Glomerular visceral epithelial cell (primary cell): ENCODE data around the gene SCARF1.

ENCODE experiments used
- DNase-seq: peaks from one replicate; pipeline ENCODE4 v3.0.0-alpha.2; 2016; ENCODE audit errors: extremely low spot score

Gene SCARF1

GRCh38 chr17:1648173-1648962, 2.8 kb upstream of the SCARF1 start:
- DNase-seq = no peak

GRCh38 chr17:1647802-1648171, 2.3 kb upstream of the SCARF1 start:
- no peak for DNase-seq

DNA sequence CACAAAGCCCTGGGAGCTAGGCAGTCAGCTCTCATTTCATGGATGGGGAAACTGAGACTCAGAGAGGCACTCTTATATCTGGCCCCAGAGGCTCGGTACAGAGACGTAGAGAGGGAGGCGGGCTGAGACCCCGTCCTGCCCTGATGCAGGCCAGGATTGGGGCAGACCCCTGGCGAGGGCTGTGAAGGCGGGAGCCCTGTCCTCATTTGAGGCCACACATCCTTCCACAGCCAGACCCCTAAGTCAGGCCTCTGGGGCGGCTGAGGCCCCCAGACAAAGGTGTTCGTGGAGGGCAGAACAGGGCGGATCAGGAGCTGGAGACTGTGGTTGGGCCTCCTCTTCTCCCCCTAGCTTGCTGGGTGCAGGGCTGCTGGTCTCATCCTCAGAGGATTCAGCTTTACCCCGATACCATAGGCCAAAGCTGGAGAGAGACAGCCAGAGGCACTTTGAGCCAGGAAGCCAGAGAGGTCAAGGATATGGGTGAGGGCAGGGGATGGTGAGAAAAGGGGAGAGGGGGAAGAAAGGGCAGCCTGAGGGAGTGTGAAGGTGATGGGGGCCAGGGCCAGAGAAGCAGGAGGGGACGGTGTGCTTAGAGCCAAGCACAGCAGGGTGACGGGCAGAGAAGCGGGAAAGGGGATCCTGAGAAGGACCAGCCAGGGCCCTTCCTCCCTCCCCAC, 805 bp upstream of the SCARF1 start:
- DNase-seq = no peak

- peak; percentile 86 for DNase-seq
Measured at GRCh38 chr17:1644493-1645206, 882 bp downstream of the SCARF1 start.

GRCh38 chr17:1643999-1644492, 1.5 kb downstream of the SCARF1 start:
- DNase-seq = peak; percentile 52

DNA sequence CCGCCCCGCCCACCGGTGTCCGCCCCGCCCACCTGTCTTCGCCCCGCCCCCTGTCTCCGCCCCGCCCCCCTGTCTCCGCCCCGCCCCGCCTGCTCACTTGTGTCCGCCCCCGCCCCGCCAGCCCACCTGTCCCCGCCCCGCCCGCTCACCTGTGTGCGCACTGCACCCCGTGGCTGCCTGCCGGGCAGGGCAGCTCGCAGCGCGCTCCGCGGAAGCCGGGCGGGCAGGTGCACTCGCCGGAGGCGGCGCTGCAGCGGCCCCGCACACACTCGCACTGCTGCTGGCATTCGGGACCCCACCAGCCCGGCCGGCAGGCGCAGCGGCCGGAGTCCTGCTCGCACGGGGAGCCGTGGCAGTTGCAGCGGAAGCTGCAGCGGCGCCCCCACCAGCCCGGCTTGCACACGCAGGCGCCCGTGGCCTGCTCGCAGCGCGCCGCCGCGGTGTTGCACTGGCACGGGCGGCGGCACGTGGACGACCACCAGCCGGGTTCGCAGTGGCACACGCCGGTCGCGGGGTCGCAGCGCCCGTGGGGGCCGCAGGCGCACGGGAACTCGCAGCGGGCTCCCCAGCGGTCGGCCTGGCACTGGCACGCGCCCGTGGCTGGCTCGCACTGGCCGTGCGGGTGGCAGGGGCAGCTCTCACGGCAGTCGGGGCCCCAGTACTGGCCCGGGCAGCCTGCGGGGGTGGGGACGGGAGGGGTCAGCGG, 2.1 kb downstream of the SCARF1 start:
- DNase-seq = peak; percentile 37

DNA sequence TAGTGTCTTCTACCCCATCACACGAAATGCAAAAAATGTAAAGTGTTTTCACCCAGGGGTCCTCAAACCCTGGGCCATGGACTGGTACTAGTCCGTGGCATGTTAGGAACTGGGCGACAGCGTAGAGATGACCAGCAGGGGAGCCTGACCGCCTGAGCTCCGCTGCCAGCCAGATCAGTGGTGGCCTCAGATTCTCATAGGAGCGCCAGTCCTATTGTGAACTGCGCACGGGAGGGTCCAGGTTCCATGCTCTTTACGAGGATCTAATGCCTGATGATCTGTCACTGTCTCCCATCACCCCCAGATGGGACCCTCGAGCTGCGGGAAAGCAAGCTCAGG, 4.5 kb downstream of the SCARF1 start:
- no peak for DNase-seq

- DNase-seq = no peak
Measured at GRCh38 chr17:1640329-1641064, 5.0 kb downstream of the SCARF1 start.

DNA sequence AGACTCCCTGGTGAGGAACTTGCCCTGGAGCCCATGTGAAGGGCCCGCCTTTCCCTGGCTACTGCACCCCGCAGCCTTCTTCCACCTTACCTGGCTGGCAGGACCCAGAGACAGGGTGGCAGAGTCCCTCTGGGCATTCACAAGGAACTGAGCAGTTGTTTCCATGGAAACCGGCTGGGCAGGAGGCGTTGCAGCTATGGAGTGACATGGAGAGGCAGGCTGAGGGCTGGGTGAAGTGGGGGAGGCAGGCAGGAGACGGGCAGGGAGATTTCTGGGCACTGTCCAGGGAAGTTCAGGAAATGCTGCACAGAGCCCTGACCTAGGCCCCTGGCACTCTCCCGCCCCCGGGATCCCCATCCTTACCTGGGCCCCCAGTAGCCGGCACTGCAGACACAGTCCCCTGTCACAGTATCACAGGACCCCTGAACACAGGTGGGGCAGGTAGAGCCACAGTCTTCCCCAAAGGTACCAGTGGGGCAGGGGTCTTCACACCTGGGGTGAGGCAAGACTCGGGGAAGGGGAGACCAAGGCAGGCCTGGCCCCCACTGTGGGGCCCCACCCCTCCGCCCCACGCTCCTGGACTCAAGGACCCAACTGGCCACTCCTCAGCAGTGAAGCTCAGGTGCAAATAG, 5.9 kb downstream of the SCARF1 start:
- DNase-seq = peak; percentile 32

DNA sequence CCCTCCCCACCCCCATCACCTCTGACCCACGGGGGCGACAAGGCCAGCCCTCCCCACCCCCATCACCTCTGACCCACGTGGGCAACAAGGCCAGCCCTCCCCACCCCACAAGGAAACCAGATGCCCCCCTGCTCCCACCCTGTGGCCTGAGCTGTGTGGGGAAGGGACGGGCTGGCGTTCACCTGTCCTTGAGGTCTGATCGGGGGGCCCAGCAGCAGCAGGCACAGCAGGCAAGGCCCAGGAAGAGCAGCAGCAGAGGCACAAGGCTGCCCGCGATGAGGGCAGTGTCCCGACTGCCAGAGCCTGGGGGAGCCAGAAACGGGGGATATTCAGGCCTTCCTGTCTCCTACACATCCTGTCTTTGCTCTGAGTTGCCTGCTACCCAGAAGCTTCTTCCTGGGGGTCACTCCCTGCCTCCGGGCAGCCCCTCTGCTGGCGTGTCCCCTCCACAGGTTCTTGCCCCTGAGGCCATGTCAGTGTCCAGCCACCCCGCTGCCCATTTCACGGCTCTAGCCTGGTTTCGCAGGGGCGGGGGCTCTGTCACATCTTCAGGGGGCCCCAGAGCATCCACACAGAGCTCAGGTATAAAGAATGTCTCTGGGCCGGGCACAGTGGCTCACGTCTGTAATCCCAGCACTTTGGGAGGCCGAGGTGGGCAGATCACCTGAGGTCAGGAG, 6.8 kb downstream of the SCARF1 start:
- no peak for DNase-seq

GRCh38 chr17:1638171-1638590, 7.4 kb downstream of the SCARF1 start:
- DNase-seq = no peak

GRCh38 chr17:1636732-1637285, 8.7 kb downstream of the SCARF1 start:
- no peak for DNase-seq

DNA sequence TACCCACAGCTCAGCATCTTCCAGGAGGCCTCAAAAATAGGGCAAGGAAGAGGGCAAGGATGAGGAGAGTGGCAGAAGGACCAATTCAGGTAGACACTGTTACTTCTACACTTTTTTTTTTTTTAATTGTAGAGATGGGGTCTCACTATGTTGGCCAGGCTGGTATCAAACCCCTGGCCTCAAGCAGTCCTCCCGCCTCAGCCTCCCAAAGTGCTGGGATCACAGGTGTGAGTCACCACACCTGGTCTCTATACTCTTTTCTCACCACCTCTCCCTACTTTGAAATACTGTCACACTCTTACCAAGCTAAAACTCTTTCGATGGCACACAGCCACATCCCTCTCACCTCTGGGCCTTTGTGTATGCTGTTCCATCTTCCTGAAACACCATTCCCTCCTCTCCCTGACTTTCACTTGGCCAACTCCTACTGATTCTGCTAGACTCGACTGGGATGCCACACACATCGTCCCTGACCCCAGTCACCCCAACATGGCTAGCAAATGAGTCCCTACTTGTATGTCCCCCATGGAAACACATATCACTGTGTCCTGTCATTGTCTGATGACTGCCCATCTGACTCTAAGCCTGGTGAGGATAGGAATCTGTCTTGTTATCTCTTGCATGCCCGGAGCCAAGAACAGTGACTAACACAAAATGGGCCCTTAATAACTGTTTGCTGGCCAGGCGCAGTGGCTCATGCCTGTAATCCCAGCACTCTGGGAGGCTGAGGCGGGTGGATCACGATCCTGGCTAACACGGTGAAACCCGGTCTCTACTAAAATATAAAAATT, 9.7 kb downstream of the SCARF1 start:
- DNase-seq = no peak

GRCh38 chr17:1634841-1635650, 10.5 kb downstream of the SCARF1 start:
- DNase-seq = no peak

DNA sequence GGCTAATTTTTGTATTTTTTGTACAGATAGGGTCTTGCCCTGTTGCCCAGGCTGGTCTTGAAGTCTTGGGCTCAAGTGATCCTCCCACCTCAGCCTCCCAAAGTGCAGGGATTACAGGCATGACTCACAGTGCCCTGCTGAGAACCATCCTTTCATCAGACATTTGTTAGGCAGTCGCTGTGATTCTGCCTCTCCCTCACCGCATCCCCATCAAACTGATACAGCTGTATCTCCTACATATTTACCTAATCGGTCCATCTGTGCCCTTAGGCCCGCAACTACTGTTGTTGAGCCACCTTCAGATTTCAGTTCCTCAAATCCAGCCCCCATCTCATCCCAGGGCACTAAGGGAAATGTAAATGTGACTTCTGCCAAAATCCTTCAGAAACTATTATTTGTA, 14.9 kb downstream of the SCARF1 start:
- no peak for DNase-seq

DNA sequence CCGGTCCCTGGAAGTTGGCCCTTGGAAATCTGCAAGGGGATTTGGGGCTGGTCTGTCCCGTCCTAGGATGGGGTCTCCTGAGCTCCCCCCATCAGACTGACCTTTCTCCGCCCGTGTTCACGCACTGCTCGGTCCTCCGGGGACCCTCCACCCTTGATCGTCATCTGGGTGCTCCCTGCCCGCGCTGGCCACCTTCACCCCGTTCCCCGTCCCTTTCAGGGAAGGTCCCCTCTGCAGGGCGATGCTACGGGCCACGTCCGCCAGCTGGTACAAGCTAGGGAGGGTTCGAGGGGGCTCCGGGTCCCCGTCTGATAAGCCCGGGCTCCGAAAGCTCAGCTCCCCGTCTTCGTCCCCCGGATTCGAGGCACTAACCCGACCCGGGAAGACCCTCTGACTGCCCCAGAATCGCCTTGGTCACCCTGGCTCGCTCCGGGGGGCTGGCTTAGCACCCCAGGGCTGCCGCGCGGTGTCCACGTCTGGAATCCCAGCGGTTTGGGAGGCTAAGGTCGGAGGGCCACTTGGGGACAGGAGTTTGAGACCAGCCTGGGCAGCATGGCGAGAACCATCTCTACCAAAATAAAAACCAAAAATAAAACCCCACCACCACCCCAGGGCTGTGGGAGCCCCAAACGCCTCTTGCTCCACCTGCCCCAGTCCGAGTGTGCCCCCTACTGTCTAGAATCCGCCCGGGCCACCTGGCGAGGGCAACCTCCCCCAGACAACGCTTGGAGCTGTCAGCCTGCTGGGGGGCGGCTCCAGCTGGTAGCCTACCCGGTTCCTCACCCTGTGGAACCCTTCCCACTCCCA, 15.8 kb downstream of the SCARF1 start:
- peak; percentile 63 for DNase-seq

DNA sequence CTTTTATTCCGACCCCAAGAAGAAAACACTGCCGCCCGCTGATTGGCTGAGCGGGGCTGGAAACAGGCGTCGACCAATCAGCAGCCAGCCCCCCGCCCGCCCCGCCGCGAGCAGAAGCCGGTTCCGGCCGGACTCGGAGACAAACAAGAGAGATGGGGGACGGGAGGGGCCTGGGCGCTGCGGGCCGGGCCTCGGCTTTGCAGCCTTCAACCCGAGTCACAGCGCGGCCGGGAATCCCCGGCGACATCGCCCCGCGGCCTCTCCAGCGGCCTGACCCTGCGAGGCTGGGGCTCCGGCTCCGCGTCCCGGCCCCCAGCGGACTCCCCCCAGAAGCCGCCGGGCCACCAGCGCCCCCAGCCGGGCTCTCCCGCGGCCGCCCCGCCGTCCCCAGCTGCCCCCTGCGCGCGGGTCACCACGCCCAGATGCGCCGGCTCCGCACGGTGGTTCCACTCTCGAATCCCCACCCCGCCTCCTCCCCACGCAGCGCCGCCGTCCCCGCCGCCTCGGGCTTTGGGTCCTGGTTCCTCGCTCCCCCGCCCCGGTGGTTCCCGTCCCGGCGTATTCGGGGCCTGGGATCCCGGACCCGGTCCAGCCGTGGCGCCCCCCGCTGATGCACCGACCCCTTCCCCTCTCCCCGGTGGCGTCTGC, 16.6 kb downstream of the SCARF1 start:
- DNase-seq = peak; percentile 97
